Breast epithelium (tissue), 3 donors: Measurements from ENCODE around the gene KDSR.

ENCODE experiments used
- POLR2AphosphoS5 ChIP-seq, 3 donors: sonication (generic); formaldehyde crosslinking; IDR thresholded peaks; one replicate each; pipeline ENCODE4 v1.6.1; 2017; ENCODE audit warnings: antibody characterized with exemption in 3 of 3
- TF ChIP-seq, protein P1 (sequence below), 3 donors: fragments of 450-650 bp; IDR thresholded peaks; one replicate each; pipeline ENCODE4 v1.5.1; 2016 to 2017; ENCODE audit warnings: antibody characterized with exemption in 3 of 3, mild to moderate bottlenecking in 3 of 3, moderate library complexity in 3 of 3

DNA sequence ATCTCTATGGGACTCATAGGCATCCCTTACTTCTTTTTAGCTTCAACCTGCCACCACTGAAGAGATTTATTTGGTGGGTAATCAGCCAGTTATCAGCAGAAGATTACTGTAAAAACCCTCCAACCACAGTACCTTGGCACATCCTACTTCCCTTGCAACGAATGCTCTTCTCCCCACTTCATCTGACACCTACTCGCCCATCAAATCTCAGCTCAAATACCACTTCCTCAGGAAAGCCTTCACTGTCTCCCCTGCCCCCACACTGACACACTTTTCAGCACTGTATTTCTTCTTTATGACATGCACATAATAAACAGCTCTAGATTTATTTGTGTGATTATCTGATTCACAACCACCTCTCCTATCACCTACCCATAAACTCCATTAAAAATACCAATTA lies 3.1 kb downstream of the KDSR start:
- TF ChIP-seq, protein P1, sequence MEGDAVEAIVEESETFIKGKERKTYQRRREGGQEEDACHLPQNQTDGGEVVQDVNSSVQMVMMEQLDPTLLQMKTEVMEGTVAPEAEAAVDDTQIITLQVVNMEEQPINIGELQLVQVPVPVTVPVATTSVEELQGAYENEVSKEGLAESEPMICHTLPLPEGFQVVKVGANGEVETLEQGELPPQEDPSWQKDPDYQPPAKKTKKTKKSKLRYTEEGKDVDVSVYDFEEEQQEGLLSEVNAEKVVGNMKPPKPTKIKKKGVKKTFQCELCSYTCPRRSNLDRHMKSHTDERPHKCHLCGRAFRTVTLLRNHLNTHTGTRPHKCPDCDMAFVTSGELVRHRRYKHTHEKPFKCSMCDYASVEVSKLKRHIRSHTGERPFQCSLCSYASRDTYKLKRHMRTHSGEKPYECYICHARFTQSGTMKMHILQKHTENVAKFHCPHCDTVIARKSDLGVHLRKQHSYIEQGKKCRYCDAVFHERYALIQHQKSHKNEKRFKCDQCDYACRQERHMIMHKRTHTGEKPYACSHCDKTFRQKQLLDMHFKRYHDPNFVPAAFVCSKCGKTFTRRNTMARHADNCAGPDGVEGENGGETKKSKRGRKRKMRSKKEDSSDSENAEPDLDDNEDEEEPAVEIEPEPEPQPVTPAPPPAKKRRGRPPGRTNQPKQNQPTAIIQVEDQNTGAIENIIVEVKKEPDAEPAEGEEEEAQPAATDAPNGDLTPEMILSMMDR (IDR thresholded peaks at IDR 0.05): no peak
- no peak for TF ChIP-seq POLR2AphosphoS5 (IDR thresholded peaks at IDR 0.05)
